Ishikawa (cell line): ENCODE data around the gene HBA2.

ENCODE experiments used
- EP300 ChIP-seq: IDR thresholded peaks from 2 replicates; pipeline ENCODE4 v1.6.1; 2012; ENCODE audit warnings: borderline replicate concordance
- FOXM1 ChIP-seq: IDR thresholded peaks from 2 replicates; pipeline ENCODE4 v1.6.1; 2012; ENCODE audit warnings: low read depth, borderline replicate concordance
- TAF1 ChIP-seq: IDR thresholded peaks from 2 replicates; pipeline ENCODE4 v1.6.1; 2012; ENCODE audit warnings: low read depth, mild to moderate bottlenecking
- TCF12 ChIP-seq: IDR thresholded peaks from 2 replicates; pipeline ENCODE4 v1.6.1; 2012; ENCODE audit warnings: low read depth
- ZBTB7A ChIP-seq: IDR thresholded peaks from 2 replicates; pipeline ENCODE4 v1.6.1; 2012; ENCODE audit warnings: low read depth
- TF ChIP-seq, protein P1 (sequence below): IDR thresholded peaks from 2 replicates; pipeline ENCODE4 v1.6.1; 2012; ENCODE audit warnings: low read depth, mild to moderate bottlenecking
- TF ChIP-seq, protein P2 (sequence below): IDR thresholded peaks from 2 replicates; pipeline ENCODE4 v1.6.1; 2012

- TF ChIP-seq, protein P1, sequence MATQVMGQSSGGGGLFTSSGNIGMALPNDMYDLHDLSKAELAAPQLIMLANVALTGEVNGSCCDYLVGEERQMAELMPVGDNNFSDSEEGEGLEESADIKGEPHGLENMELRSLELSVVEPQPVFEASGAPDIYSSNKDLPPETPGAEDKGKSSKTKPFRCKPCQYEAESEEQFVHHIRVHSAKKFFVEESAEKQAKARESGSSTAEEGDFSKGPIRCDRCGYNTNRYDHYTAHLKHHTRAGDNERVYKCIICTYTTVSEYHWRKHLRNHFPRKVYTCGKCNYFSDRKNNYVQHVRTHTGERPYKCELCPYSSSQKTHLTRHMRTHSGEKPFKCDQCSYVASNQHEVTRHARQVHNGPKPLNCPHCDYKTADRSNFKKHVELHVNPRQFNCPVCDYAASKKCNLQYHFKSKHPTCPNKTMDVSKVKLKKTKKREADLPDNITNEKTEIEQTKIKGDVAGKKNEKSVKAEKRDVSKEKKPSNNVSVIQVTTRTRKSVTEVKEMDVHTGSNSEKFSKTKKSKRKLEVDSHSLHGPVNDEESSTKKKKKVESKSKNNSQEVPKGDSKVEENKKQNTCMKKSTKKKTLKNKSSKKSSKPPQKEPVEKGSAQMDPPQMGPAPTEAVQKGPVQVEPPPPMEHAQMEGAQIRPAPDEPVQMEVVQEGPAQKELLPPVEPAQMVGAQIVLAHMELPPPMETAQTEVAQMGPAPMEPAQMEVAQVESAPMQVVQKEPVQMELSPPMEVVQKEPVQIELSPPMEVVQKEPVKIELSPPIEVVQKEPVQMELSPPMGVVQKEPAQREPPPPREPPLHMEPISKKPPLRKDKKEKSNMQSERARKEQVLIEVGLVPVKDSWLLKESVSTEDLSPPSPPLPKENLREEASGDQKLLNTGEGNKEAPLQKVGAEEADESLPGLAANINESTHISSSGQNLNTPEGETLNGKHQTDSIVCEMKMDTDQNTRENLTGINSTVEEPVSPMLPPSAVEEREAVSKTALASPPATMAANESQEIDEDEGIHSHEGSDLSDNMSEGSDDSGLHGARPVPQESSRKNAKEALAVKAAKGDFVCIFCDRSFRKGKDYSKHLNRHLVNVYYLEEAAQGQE: no peak
- TF ChIP-seq FOXM1 (no peak), ZBTB7A (no peak), EP300 (no peak), TAF1 (no peak), TCF12 (no peak)
- TF ChIP-seq, protein P2, sequence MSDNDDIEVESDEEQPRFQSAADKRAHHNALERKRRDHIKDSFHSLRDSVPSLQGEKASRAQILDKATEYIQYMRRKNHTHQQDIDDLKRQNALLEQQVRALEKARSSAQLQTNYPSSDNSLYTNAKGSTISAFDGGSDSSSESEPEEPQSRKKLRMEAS: no peak
Observed at GRCh38 chr16:180101-180675, 7.5 kb downstream of the HBA2 start, which contains the start of gene HBQ1.
